Measurements from ENCODE around the gene DPP7. TPM values are rescaled to one million over a fixed set of nuclear protein-coding genes. Genes with fewer than 3 reads are reported as not detected.

DPP7 gene
- total RNA-seq, 4 donors from 2014 or later: 91.8 to 132 (median 119) TPM

- peak; percentile 94 for DNase-seq (ENCODE audit: low spot score)
- peak; percentile 93 for ATAC-seq (ENCODE audit: low FRiP score)
- TF ChIP-seq, protein P1, sequence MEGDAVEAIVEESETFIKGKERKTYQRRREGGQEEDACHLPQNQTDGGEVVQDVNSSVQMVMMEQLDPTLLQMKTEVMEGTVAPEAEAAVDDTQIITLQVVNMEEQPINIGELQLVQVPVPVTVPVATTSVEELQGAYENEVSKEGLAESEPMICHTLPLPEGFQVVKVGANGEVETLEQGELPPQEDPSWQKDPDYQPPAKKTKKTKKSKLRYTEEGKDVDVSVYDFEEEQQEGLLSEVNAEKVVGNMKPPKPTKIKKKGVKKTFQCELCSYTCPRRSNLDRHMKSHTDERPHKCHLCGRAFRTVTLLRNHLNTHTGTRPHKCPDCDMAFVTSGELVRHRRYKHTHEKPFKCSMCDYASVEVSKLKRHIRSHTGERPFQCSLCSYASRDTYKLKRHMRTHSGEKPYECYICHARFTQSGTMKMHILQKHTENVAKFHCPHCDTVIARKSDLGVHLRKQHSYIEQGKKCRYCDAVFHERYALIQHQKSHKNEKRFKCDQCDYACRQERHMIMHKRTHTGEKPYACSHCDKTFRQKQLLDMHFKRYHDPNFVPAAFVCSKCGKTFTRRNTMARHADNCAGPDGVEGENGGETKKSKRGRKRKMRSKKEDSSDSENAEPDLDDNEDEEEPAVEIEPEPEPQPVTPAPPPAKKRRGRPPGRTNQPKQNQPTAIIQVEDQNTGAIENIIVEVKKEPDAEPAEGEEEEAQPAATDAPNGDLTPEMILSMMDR (IDR thresholded peaks at IDR 0.05): no peak
These were observed 27.8 kb downstream of the DPP7 start, which contains the start of gene MAN1B1 for GRCh38 chr9:137086531-137087408. Gene MAN1B1, plus strand, starts transcription at chr9:137086985. Its CDS starts 15 bp downstream, at chr9:137087000.

- TF ChIP-seq, protein P1 (IDR thresholded peaks at IDR 0.05): no peak
- ATAC-seq (ENCODE audit: low FRiP score) (no peak), DNase-seq (ENCODE audit: low spot score) (no peak)
These were observed 28.5 kb downstream of the DPP7 start for GRCh38 chr9:137085920-137086530.

DNA sequence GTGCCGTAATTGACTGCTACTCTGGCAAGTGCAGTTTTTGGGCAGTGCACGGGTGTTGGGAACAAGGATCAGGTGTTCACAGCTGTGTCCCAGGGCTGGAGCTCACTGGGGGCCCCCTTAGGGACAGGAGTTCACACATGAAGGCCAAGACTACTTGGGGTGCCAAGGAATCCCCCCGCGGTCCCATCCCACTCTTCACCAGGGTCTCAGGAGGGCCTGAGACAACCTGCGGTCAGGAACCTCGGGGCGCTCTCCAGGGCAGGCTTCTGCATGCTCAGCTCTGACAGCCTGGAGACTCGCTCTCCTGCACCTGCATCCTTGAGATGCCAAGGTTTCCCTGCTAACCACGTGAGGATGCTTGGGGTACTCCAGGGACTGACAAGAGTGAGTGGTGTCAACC, 30.0 kb downstream of the DPP7 start:
- no peak for DNase-seq (ENCODE audit: low spot score)
- TF ChIP-seq, protein P1 (IDR thresholded peaks at IDR 0.05): no peak
- no peak for ATAC-seq (ENCODE audit: low FRiP score)

DNA sequence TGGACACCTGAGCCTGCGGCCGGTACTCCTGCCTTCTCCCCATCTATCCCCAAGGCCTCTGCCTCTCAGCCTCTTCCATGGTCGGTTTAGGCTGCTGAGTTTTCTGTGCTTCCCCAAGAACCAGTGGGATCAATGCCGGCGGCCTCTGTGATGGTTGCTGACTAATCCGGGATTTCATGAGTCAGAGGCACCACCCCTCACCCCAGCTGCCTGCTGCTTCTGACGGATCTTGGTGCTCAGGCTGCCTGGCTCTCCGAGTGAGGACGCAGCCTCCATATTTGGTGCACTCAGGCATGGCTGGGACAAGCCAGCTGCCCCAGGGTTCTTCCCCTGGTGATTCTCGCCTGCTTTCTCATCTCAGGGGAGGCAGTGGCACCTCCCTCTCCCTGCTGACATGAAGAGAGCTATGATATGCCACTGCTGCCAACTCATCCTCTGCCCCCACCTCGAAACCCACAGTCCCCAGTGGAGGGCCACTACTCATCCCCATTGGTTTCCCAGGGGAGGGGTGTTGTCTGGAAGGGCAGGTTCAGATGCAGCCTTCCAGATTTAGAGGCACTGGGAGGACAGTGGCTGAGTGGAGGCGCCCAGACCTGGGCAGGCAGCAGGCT, 31.0 kb downstream of the DPP7 start:
- DNase-seq (ENCODE audit: low spot score) (peak; percentile 60), ATAC-seq (ENCODE audit: low FRiP score) (peak; percentile 23)
- TF ChIP-seq, protein P1 (IDR thresholded peaks at IDR 0.05): no peak

DNA sequence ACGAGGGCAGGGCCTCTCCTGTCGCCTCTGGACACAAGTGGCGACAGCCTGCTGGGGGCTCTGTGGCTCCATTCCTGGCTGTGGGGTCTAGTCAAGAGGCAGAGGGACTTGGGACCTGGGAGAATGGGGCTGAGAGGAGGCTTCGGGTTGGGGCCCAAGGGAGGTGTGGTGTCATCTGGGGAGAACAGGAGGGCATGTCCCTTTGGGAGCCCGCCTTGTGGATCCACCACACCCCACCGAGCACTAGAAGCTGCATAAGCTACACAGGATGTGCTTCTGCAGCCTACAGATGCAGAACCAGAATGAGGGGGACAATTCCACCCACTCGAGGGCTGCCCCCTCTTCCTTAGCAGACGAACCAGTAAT, 31.6 kb downstream of the DPP7 start:
- TF ChIP-seq, protein P1 (IDR thresholded peaks at IDR 0.05): no peak
- no peak for DNase-seq (ENCODE audit: low spot score)

DNA sequence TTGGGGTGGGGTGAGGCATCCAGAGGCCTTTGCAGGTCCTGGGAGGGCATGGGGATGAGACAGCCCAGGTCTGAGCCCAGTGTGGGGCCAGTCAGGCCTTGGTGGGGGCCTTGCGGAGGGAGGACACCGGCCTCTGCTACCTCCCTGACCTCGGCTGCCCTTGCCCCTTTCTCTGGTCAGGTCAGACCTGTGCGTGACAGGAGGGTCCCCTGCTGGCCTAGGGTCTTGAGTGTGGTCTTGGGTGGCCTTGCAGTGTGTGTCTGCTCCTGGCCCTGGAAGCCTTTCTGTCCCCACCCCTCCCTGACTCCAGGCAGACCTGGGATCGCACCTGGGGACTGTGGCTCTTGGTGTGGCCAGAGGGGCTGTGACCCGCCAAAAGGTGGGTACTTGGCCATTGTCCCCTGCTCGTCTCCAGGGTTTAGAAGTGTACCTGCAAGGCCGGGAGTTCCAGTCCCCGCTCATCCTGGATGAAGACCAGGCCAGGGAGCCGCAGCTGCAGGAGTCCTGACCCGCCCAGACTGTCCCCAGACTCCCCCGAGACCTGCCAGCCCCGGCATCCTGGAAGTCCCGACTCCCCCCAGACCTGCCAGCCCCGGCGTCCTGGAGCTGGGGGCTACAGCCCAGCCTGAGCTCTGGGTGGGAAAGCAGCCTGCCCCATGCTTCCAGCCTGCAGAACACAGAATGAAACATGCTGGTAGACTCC, 32.2 kb downstream of the DPP7 start:
- TF ChIP-seq, protein P1 (IDR thresholded peaks at IDR 0.05): no peak
- DNase-seq (ENCODE audit: low spot score) (no peak), ATAC-seq (ENCODE audit: low FRiP score) (no peak)

More for the DNA sequence above, 31.6 kb downstream of the DPP7 start:
- ATAC-seq (ENCODE audit: low FRiP score): no peak
